Endothelial cell of umbilical vein (primary cell): Measurements from ENCODE around the gene MEGF11. TPM values are rescaled to one million over a fixed set of nuclear protein-coding genes. Genes with fewer than 3 reads are reported as not detected.

Experiments used
- BruUV-seq: library from RNA; stranded (reverse); fragments of 400-500 nt; replicated peaks from 2 replicates; lab custom pipeline; 2021; lab: Mats Ljungman, UMichigan
- CTCF ChIA-PET: fragments of 300-600, 350-600 bp; sonication (Branson Sonifier 250); formaldehyde crosslinking; loops from one replicate; lab custom pipeline; 2021; ENCODE audit warnings: antibody characterized with exemption, inconsistent platforms; lab: Charles Lee
- POLR2A ChIA-PET: fragments of 300-600, 350-600 bp; sonication (Branson Sonifier 250); formaldehyde crosslinking; loops from one replicate; lab custom pipeline; 2021; ENCODE audit warnings: antibody characterized with exemption, inconsistent platforms; lab: Charles Lee
- DNase-seq: peaks from one replicate; pipeline ENCODE4 v3.0.0-alpha.2; 2011; ENCODE audit warnings: low read depth, low spot score
- FAIRE-seq: peaks from 2 replicates; lab custom pipeline; 2011; peaks lifted over from hg19 to GRCh38; lab: Jason Lieb, UNC
- H2AFZ ChIP-seq: 2 replicates; pipeline ENCODE4 v1.6.0; 2012; ENCODE audit warnings: low read depth, low read length, control low read depth, inconsistent platforms
- H3K27ac ChIP-seq: 2 replicates; pipeline ENCODE4 v1.5.1; 2011; ENCODE audit warnings: low read depth, mild to moderate bottlenecking, control low read depth, low read length, moderate library complexity; ENCODE audit not compliant: insufficient read depth
- H3K27me3 ChIP-seq, 2 experiments: 2 replicates each; pipeline versions ENCODE4 v1.6.0 to v1.6.1; 2011; ENCODE audit warnings: low read length in 2 of 2, mixed read lengths in 1 of 2; ENCODE audit not compliant: control insufficient read depth in 2 of 2, insufficient read depth in 2 of 2
- H3K36me3 ChIP-seq, 2 experiments: 2 replicates in 1 of 2; 3 replicates in 1 of 2; pipeline ENCODE4 v1.5.1; 2011; ENCODE audit warnings: low read length in 2 of 2, mild to moderate bottlenecking in 1 of 2, moderate library complexity in 1 of 2; ENCODE audit not compliant: control insufficient read depth in 2 of 2, insufficient read depth in 2 of 2; ENCODE audit errors: extremely low read depth in 1 of 2
- H3K4me1 ChIP-seq: 3 replicates; pipeline ENCODE4 v1.5.1; 2011; ENCODE audit warnings: mild to moderate bottlenecking, low read length; ENCODE audit not compliant: control insufficient read depth, insufficient read depth; ENCODE audit errors: extremely low read depth
- H3K4me2 ChIP-seq: 2 replicates; pipeline ENCODE4 v1.6.1; 2011; ENCODE audit warnings: low read length, control low read depth, mixed read lengths; ENCODE audit not compliant: insufficient read depth
- H3K4me3 ChIP-seq, 3 experiments: fragments of 200-600 bp in 1 of 3; sonication (generic), shearing (Covaris generic) in 1 of 3; replicated peaks in 1 of 3; 2 replicates each; pipeline ENCODE4 v1.5.1; 2011 to 2016; ENCODE audit warnings: control low read depth in 3 of 3, low read length in 3 of 3, mild to moderate bottlenecking in 2 of 3, inconsistent platforms in 1 of 3, low read depth in 1 of 3, moderate library complexity in 1 of 3; ENCODE audit not compliant: insufficient read depth in 1 of 3
- H3K79me2 ChIP-seq: 2 replicates; pipeline ENCODE4 v1.6.0; 2012; ENCODE audit warnings: low read length, inconsistent platforms; ENCODE audit not compliant: control insufficient read depth, insufficient read depth
- H3K9ac ChIP-seq: replicated peaks from 2 replicates; pipeline ENCODE3; 2011; ENCODE audit warnings: low read length, control low read depth; ENCODE audit not compliant: insufficient read depth; ENCODE audit errors: extremely low read depth
- H3K9me1 ChIP-seq: replicated peaks from 3 replicates; pipeline ENCODE4 v1.6.0; 2011; ENCODE audit warnings: mild to moderate bottlenecking, low read length; ENCODE audit not compliant: control insufficient read depth, insufficient read depth; ENCODE audit errors: extremely low read depth
- H3K9me3 ChIP-seq: replicated peaks from 2 replicates; pipeline ENCODE4 v1.5.1; 2012; ENCODE audit warnings: low read length, inconsistent platforms; ENCODE audit not compliant: control insufficient read depth, insufficient read depth
- H4K20me1 ChIP-seq: replicated peaks from 2 replicates; pipeline ENCODE3; 2011; ENCODE audit warnings: mild to moderate bottlenecking, low read length; ENCODE audit not compliant: control insufficient read depth, insufficient read depth; ENCODE audit errors: extremely low read depth
- EZH2 ChIP-seq: IDR thresholded peaks from 2 replicates; pipeline ENCODE4 v1.6.1; 2012; ENCODE audit warnings: borderline replicate concordance, low read depth, mild to moderate bottlenecking, moderate library complexity, low read length, inconsistent platforms; ENCODE audit not compliant: severe bottlenecking
- FOS ChIP-seq: IDR thresholded peaks from 2 replicates; pipeline ENCODE4 v1.6.1; 2011; ENCODE audit warnings: mild to moderate bottlenecking, low read length, moderate library complexity, borderline replicate concordance; ENCODE audit not compliant: insufficient read depth
- JUN ChIP-seq: IDR thresholded peaks from 2 replicates; pipeline ENCODE4 v1.6.1; 2011; ENCODE audit warnings: borderline replicate concordance, low read depth; ENCODE audit not compliant: insufficient read length, insufficient read depth
- MYC ChIP-seq: IDR thresholded peaks from one replicate; pipeline ENCODE4 v1.6.1; 2011; ENCODE audit warnings: mild to moderate bottlenecking, low read depth, low read length
- POLR2A ChIP-seq: IDR thresholded peaks from 2 replicates; pipeline ENCODE4 v1.6.1; 2012; ENCODE audit warnings: low read depth, mild to moderate bottlenecking, control low read depth, low read length
- dilution Hi-C: fragments of 300-500 bp; cut with MboI; formaldehyde crosslinking; loops from one replicate; pipeline ENCODE4 v1.15.0; 2019; ENCODE audit warnings: low sequenced_read_pairs; ENCODE audit not compliant: extremely low pct_ligation_motif_present
- intact Hi-C: fragments of 100-400 bp; cut with micrococcal nuclease; formaldehyde crosslinking; loops from one replicate; pipeline ENCODE4 v1.10.0; 2022
- polyA plus RNA-seq, 4 experiments: library from polyadenylated mRNA; depleted of rRNA in 3 of 4; stranded (reverse) in 3 of 4; unstranded in 1 of 4; fragments of >200 nt; gene quantifications; 2 replicates each; pipeline versions ENCODE4 v1.2.1 to v1.2.3, GENCODE V29; 2011 to 2012; ENCODE audit warnings: missing spikeins in 1 of 4
- total RNA-seq: library from RNA; stranded (reverse); gene quantifications from 2 replicates; pipeline ENCODE4 v1.2.3, GENCODE V29; 2021
- TF ChIP-seq, protein P1 (sequence below): IDR thresholded peaks from 2 replicates; pipeline ENCODE4 v1.6.1; 2011; ENCODE audit not compliant: insufficient read depth, insufficient read length
- TF ChIP-seq, protein P2 (sequence below), 2 donors: IDR thresholded peaks; 1 replicate in 1 of 2; 2 replicates in 1 of 2; pipeline ENCODE4 v1.5.1; 2011; ENCODE audit warnings: low read length in 2 of 2, mild to moderate bottlenecking in 2 of 2, moderate library complexity in 2 of 2, control low read depth in 1 of 2, inconsistent platforms in 1 of 2, low read depth in 1 of 2; ENCODE audit not compliant: insufficient read depth in 1 of 2; ENCODE audit errors: extremely low read depth in 1 of 2

Gene MEGF11
- total and polyA plus RNA-seq, 2 donors (not counting 3 experiments of a cell fraction or from before 2014, with no cell fraction given), result not detected

DNA sequence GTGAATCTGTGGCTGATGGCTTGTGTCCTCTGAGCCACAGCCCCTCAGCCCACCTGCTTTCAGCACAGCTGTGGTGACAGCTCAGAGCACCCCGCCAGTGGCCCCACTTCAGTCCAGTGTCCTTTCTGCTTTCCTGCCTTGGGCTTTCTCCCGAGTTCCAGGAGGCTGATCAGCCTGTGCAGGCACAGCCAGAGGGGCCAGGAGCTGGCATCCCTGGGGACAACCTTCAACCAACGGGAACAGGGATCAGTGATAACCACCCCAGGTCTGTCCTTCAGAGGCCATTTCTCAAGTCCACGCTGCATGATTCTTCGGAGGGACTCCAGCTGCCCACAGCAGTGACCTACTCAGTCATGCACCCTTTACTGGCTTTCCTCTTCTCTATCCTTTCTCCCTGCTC, 217.6 kb downstream of the MEGF11 start:
- no TSS peak for BruUV-seq
- no peak overlapping the region for H3K4me2 ChIP-seq
- dilution Hi-C loops (no loop called here), intact Hi-C loops (no loop called here)
- no peaks in the 10 kb centered on the region for H3K9me3 ChIP-seq
- H3K27me3 ChIP-seq, result peaks cover 14 to 19% of the 10 kb centered on the region in 2 experiments
- TF ChIP-seq, protein P1, sequence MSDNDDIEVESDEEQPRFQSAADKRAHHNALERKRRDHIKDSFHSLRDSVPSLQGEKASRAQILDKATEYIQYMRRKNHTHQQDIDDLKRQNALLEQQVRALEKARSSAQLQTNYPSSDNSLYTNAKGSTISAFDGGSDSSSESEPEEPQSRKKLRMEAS, result no peak
- TF ChIP-seq FOS, result no peak
- no peak for TF ChIP-seq JUN
- no peak for TF ChIP-seq POLR2A
- TF ChIP-seq, protein P2, sequence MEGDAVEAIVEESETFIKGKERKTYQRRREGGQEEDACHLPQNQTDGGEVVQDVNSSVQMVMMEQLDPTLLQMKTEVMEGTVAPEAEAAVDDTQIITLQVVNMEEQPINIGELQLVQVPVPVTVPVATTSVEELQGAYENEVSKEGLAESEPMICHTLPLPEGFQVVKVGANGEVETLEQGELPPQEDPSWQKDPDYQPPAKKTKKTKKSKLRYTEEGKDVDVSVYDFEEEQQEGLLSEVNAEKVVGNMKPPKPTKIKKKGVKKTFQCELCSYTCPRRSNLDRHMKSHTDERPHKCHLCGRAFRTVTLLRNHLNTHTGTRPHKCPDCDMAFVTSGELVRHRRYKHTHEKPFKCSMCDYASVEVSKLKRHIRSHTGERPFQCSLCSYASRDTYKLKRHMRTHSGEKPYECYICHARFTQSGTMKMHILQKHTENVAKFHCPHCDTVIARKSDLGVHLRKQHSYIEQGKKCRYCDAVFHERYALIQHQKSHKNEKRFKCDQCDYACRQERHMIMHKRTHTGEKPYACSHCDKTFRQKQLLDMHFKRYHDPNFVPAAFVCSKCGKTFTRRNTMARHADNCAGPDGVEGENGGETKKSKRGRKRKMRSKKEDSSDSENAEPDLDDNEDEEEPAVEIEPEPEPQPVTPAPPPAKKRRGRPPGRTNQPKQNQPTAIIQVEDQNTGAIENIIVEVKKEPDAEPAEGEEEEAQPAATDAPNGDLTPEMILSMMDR (IDR thresholded peaks at IDR 0.05; ENCODE audit: extremely low read depth in 1 of 2, insufficient read depth in 1 of 2, low read depth in 1 of 2, low read length in 2 of 2), result no peak
- no peak for TF ChIP-seq EZH2
- no peak for TF ChIP-seq MYC
- H3K79me2 ChIP-seq, result no peaks in the 10 kb centered on the region
- H3K27ac ChIP-seq, result no peak overlapping the region
- DNase-seq (no peak), FAIRE-seq (no peak)
- ChIA-PET POLR2A (no interaction called here), CTCF (no interaction called here)
- H3K36me3 ChIP-seq, result no peaks in the 10 kb centered on the region
- H3K9me1 ChIP-seq, result no peaks in the 10 kb centered on the region
- H2AFZ ChIP-seq, result no peak overlapping the region
- H3K4me3 ChIP-seq, result no peak overlapping the region
- no peaks in the 10 kb centered on the region for H4K20me1 ChIP-seq
- H3K4me1 ChIP-seq, result no peaks in the 10 kb centered on the region
- no peak overlapping the region for H3K9ac ChIP-seq
